Spleen (tissue), 7 donors: ENCODE measurements around the gene PLAC8L1.

Source experiments
- POLR2AphosphoS5 ChIP-seq, 3 donors: sonication (generic); formaldehyde crosslinking; IDR thresholded peaks; one replicate each; pipeline ENCODE4 v1.5.1; 2017; ENCODE audit warnings: antibody characterized with exemption in 3 of 3
- TF ChIP-seq, protein P1 (sequence below), 11 experiments: fragments of 200-600 bp in 7 of 11; fragments of 450-650 bp in 4 of 11; sonication (generic) in 4 of 11; IDR thresholded peaks in 8 of 11; conservative IDR thresholded peaks in 3 of 11; 1 replicate in 7 of 11; 2 replicates in 4 of 11; pipeline versions ENCODE4 v1.4.0 to v1.8.0; 2016 to 2021; ENCODE audit warnings: antibody characterized with exemption in 11 of 11, inconsistent platforms in 4 of 11, mild to moderate bottlenecking in 1 of 11
- donor health status: DM: no; HTN: no; CAD: no; lungs with moderate emphysema.
- donor health status: DM: no; HTN: no; CAD: no.
- donor health status: DM: no; HTN: no; CAD: no.

DNA sequence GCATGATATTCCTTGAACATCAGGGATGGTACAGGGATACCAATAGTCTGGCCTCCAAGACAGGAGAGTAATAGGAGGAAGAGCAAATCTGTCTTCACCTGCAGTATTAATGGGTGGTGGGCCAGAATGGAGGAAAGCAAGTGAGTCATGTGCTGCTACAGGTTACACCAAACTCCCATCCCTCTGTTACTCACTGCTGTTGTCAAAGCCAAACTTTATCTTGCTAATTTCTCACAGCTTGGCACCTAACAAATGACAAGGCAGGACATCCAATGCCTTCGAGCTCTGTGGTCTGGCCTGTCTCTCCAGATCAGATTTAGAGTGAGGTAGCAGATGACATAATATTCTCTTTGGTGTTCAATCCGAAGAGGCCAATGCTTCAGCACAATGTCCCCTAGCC is 26.8 kb downstream of the PLAC8L1 start:
- TF ChIP-seq, protein P1, sequence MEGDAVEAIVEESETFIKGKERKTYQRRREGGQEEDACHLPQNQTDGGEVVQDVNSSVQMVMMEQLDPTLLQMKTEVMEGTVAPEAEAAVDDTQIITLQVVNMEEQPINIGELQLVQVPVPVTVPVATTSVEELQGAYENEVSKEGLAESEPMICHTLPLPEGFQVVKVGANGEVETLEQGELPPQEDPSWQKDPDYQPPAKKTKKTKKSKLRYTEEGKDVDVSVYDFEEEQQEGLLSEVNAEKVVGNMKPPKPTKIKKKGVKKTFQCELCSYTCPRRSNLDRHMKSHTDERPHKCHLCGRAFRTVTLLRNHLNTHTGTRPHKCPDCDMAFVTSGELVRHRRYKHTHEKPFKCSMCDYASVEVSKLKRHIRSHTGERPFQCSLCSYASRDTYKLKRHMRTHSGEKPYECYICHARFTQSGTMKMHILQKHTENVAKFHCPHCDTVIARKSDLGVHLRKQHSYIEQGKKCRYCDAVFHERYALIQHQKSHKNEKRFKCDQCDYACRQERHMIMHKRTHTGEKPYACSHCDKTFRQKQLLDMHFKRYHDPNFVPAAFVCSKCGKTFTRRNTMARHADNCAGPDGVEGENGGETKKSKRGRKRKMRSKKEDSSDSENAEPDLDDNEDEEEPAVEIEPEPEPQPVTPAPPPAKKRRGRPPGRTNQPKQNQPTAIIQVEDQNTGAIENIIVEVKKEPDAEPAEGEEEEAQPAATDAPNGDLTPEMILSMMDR (IDR thresholded peaks at IDR 0.05 in 8 of 11, conservative IDR thresholded peaks at IDR 0.05 in 3 of 11) = no peak
- TF ChIP-seq POLR2AphosphoS5 (IDR thresholded peaks at IDR 0.05) = no peak
